ENCODE data around the gene LAMA3. TPM values are rescaled to one million over a fixed set of nuclear protein-coding genes. Genes with fewer than 3 reads are reported as not detected.

Gene LAMA3
- total RNA-seq, 4 donors from 2014 or later: 14.9 to 81.4 (median 69.3) TPM

DNA sequence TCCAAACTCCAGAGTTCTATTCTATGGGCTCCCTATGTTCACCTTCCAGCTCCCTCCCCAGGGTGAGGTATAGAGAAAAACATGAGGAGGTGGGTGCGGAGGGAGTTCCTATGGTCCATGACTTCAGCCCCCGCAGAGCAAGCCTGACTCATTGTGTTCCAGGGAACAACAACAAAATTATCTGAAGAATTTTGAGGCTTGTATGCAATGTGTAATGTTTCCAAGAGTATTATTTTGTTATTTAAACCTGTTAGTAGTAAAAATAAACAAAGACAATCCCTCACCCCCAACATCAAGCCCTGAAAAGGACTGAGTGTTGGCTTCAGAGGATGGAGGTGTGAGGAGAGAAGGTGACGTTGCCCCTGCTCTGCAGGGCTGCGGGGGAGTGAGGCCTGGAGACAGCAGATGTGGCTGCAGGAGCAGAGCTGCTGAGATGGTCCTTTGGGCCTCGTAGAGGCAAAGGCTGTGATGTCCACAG lies 29.0 kb downstream of the LAMA3 start:
- Histone ChIP-seq H3K4me3 (no peak overlapping the region), H3K9me3 (no peaks in the 10 kb centered on the region), H3K27me3 (no peaks in the 10 kb centered on the region), H3K27ac (no peak overlapping the region), H3K36me3 (no peaks in the 10 kb centered on the region), H3K4me1 (peaks cover 0 to 9% (median 0%) of the 10 kb centered on the region in 4 donors)
- DNase-seq: no peak
- TF ChIP-seq, protein P1, sequence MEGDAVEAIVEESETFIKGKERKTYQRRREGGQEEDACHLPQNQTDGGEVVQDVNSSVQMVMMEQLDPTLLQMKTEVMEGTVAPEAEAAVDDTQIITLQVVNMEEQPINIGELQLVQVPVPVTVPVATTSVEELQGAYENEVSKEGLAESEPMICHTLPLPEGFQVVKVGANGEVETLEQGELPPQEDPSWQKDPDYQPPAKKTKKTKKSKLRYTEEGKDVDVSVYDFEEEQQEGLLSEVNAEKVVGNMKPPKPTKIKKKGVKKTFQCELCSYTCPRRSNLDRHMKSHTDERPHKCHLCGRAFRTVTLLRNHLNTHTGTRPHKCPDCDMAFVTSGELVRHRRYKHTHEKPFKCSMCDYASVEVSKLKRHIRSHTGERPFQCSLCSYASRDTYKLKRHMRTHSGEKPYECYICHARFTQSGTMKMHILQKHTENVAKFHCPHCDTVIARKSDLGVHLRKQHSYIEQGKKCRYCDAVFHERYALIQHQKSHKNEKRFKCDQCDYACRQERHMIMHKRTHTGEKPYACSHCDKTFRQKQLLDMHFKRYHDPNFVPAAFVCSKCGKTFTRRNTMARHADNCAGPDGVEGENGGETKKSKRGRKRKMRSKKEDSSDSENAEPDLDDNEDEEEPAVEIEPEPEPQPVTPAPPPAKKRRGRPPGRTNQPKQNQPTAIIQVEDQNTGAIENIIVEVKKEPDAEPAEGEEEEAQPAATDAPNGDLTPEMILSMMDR (IDR thresholded peaks at IDR 0.05): no peak
- no peak for TF ChIP-seq POLR2A (IDR thresholded peaks at IDR 0.05)

DNA sequence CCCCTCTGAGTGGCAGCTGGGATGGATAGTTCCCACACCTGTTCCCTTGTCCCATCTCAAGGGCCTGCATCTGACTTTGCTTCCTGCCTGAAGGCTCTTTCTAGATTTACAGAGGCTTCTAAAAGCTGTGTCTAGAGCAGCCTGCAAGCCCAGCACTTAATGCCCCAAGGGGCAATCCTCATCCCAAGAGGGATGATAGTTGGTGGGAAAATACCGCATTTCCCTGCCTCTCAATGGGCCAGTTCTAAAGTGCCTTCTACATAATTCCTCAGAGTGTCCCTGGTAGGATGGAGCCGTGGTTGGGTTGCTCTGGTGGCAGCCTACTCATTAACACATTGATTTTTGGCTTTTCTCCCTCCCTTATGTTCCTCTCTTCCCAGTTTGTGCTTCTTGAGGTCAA lies 29.5 kb downstream of the LAMA3 start:
- H3K36me3 ChIP-seq: no peaks in the 10 kb centered on the region
- no peak overlapping the region for H3K27ac ChIP-seq
- no peak for TF ChIP-seq POLR2A (IDR thresholded peaks at IDR 0.05)
- TF ChIP-seq, protein P1 (IDR thresholded peaks at IDR 0.05): no peak
- no peaks in the 10 kb centered on the region for H3K27me3 ChIP-seq
- H3K9me3 ChIP-seq: no peaks in the 10 kb centered on the region
- DNase-seq: no peak
- H3K4me1 ChIP-seq: peaks cover 0 to 9% (median 0%) of the 10 kb centered on the region in 4 donors
- no peak overlapping the region for H3K4me3 ChIP-seq

DNA sequence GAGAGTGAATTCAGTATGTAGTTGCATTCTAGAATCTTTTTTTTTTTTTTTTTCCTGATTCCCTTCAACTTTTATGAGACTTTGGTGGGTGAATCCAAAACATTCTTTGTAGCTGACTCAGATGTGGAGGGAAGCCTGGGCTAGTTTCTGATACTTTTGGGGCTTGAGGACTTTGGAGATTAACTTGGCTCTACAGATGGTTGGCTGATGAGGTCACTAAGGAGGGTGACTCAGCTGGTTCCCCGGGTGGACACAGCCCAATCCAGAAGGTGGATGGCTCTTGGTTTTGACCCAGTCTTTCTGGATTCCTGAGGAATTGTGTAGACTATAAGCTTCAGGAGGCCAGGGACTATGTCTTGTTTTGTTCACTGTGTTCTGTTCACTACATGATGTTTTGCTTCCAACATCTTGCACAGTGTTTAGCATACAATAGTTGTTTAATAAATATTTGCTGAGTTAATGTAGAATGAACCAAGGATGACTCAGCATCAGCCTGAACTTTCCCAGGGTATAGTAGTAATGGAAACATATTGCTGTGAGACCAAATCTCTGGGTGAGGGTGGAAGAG lies 30.5 kb downstream of the LAMA3 start:
- peak in 1 of 3 donors; percentile 56 for DNase-seq
- no peaks in the 10 kb centered on the region for H3K36me3 ChIP-seq

DNA sequence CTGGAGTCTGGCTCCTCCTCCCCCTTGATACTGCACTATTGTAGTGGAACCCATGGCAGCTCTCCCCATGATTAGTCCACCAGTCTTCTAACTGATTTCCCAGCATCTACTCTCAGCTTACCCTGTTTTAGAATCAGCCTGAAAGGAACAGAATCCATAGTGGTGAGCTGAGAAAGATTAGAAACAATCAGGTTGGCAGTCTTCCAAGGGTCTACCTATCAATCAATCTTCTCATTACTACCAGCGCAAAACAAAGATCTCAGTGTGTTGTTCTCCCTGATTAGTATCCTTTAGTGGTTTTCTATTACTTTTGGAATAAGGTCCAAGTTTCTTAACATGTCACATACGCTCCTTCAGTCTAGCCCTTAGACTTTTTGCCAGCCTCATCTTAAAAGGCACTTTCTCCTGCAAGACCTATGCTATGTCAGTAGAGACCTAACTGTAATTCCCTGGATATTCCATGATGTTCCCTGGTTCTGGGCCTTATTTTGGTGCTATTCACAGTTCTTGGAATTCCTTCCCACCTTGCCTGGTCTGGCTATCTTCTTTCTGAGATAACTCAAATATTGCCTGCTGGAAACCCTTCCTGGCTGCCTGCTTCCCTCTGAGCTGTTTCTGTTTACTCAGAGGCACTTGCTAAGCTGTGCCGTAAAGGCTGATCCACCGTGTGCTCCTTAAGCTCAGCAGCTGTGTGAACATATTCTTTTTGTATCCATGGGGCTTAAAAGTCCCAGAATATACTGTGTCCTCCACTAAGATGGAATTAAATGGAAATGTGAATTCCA lies 32.6 kb downstream of the LAMA3 start:
- Histone ChIP-seq H3K27me3 (no peaks in the 10 kb centered on the region), H3K9me3 (no peaks in the 10 kb centered on the region), H3K27ac (no peak overlapping the region), H3K36me3 (no peaks in the 10 kb centered on the region), H3K4me3 (no peak overlapping the region), H3K4me1 (peaks cover 0 to 9% (median 0%) of the 10 kb centered on the region in 4 donors)
- no peak for DNase-seq
- TF ChIP-seq, protein P1 (IDR thresholded peaks at IDR 0.05): no peak
- no peak for TF ChIP-seq POLR2A (IDR thresholded peaks at IDR 0.05)

More for the DNA sequence above, 30.5 kb downstream of the LAMA3 start:
- TF ChIP-seq, protein P1 (IDR thresholded peaks at IDR 0.05): no peak
- TF ChIP-seq POLR2A (IDR thresholded peaks at IDR 0.05): no peak
- Histone ChIP-seq H3K27me3 (no peaks in the 10 kb centered on the region), H3K4me1 (peaks cover 0 to 9% (median 0%) of the 10 kb centered on the region in 4 donors), H3K27ac (no peak overlapping the region), H3K9me3 (no peaks in the 10 kb centered on the region), H3K4me3 (no peak overlapping the region)

DNA sequence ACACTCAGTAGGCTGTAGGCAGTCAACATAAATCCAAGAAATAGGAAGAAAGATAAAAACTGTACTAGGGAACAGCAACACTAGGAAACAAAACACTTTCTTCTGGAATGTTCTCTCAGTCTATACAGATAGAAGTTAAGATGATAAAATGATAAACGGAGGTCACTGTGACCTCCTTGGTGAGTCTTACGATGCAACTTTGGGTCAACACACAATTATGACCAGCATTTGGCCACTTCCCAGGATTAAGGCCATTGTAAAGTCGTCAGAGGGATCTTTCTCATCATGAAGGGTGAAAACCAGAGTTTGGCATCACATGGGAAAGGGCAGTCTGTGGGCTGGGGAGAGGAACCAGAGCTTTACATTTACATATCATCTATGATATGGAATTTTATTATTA lies 33.4 kb downstream of the LAMA3 start:
- no peak for DNase-seq
- Histone ChIP-seq H3K4me1 (peaks cover 0 to 9% (median 0%) of the 10 kb centered on the region in 4 donors), H3K36me3 (no peaks in the 10 kb centered on the region), H3K27me3 (no peaks in the 10 kb centered on the region), H3K27ac (no peak overlapping the region), H3K9me3 (no peaks in the 10 kb centered on the region), H3K4me3 (no peak overlapping the region)
- TF ChIP-seq POLR2A (IDR thresholded peaks at IDR 0.05): no peak
- TF ChIP-seq, protein P1 (IDR thresholded peaks at IDR 0.05): no peak

Measured in Peyer's patch (tissue), 4 donors.